NCI-H1048 (cell line): ENCODE data around the gene S1PR1.

ENCODE experiments used
- DNase-seq: peaks from one replicate; lab custom pipeline; 2025; lab: John Stamatoyannopoulos, UW

Gene S1PR1

GRCh38 chr1:101245246-101245927 is 8.6 kb downstream of the S1PR1 start:
- DNase-seq: no peak

DNA sequence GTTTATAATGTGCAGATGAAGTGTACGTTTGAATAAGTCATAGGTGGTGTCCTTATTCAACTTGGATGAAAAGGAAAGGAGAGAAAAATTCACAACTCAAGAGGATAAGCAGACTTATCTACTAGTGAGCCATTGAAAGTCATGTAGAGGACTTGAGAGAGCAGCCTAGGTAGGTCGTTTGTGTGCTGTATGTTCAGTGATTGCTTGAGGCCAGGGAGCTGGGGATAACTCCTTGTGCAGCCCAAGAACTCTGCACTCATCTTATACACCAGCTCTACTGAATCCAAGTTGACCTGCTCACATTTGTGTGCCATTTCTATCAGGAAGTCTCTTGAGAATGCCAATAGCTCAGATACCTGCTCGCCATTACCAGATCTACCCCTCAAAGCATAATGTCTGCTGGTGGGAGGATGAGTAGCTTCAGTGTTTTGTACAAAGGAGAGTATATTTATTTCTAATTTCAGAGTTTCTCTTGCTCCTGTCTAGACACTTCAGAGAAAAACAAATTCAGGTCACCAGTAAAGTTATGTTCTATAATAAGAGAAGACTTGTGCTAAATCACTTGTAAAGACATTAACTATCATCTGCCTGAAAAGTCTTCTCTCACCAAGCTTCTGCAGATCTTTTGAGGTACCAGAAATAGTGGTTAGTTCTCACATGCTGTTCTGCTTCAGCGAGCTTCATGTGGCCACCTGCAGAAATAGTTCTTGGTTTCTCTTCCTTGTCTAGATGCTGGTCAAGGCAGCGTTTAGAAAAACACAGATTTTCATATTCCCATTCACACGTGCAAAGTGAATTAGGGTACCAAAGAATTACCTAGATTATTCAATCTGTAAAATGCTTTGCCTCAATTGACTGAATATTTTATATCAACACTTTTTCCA is 10.8 kb downstream of the S1PR1 start:
- DNase-seq: no peak

- no peak for DNase-seq
Measured at GRCh38 chr1:101250222-101250621, 13.4 kb downstream of the S1PR1 start.

- no peak for DNase-seq
Measured at GRCh38 chr1:101250656-101251272, 13.9 kb downstream of the S1PR1 start.

DNA sequence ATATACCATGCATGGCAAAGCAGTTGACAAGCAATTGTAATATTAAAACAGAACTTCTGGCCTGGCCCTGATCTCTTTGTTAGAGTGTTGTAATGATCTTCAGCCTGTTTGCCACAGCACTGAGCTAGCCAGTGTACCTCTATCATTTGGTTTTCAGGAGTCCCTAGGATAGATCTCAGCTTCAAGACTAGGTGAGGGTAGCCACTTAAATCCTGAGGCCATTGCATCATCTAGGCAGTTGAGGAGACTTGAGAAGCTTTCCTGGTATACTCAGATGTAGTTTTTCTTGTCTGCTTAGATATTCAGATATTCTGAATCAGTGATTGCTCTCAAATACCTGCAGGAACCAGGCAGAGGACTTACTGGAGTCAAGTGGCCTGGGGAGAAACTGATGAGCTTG is 14.7 kb downstream of the S1PR1 start:
- DNase-seq: no peak

- no peak for DNase-seq
Measured at GRCh38 chr1:101253976-101254674, 17.3 kb downstream of the S1PR1 start.

DNA sequence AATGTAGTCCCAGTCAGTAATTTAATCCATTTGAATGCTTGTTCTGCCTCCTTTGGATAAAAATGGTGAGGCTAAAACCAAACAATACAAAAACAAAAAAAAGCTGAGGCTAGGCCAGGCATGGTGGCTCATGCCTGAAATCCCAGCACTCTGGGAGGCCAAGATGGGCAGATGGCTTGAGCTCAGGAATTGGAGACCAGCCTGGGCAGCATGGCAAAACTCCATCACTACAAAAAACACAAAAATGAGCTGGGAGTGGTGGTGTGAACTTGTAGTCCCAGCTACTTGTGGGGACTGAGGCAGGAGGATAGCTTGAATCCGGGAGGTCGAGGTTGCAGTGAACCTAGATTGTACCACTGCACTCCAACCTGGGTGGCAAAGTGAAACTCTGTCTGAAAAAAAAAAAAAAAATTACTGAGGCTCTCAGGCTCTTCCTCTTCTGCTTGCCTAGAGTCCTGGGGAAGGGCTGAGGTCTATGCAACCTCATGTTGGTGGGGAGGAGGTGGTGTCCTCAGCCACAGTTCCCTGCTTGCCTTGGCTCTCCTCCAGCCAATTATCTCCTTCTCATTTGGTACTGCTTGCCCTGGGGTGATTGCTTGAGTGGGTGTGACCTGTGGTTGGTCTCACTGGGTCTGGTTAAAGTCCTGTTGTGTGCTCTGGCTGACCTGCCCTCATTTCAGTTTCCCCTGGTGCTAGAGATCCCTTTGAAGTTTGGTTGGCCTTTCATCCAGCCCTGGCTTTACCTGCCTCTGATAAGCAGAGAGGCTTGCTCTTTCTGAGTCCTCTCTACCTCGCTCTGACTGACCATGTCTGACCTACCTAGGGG is 20.9 kb downstream of the S1PR1 start:
- no peak for DNase-seq

GRCh38 chr1:101259744-101260148 is 22.9 kb downstream of the S1PR1 start:
- DNase-seq: no peak

GRCh38 chr1:101260556-101261350 is 23.9 kb downstream of the S1PR1 start:
- DNase-seq: no peak

- DNase-seq: no peak
Measured at GRCh38 chr1:101261623-101262022, 24.8 kb downstream of the S1PR1 start.

- DNase-seq: no peak
Measured at GRCh38 chr1:101262060-101262459, 25.2 kb downstream of the S1PR1 start.

GRCh38 chr1:101262630-101263348 is 26.0 kb downstream of the S1PR1 start:
- no peak for DNase-seq

GRCh38 chr1:101264697-101265096 is 27.9 kb downstream of the S1PR1 start:
- DNase-seq: no peak

- no peak for DNase-seq
Measured at GRCh38 chr1:101265684-101266083, 28.9 kb downstream of the S1PR1 start.

DNA sequence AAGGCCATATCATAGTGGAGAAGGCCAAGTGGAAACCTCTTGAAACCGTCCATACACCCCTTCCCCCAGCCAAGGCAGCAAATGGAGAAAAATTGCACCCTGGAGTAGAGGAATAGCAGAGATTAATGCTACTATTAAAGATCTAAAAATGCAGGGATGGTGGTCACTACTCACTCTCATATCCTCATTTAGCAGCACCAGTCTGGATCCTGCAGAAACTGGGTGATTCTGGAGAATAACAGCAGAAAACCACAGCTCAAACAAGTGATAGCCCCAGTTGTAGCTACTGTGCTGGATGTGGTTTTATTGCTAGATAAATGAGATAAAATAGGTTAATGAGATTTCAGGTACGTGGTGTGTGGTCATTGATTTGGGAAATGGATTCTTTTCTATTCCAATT is 30.3 kb downstream of the S1PR1 start:
- no peak for DNase-seq

GRCh38 chr1:101268893-101269292 is 32.1 kb downstream of the S1PR1 start:
- DNase-seq: no peak

DNA sequence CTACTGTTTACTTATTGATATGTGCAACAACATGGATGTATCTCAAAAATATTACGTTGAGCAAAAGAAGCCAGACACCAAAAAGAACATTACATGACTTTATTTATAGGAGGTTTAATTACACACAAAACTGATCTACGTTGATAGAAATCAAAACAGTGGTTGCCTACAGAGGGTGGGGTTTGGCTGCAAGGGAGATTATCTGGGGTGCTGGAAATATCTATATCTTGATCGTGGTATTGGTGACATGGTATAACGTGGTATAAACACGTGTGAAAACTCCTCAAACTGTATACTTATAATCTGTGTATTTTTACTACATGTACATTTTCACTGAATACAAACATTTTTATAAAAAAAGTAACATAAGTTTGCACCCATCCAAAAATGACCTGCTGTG is 38.9 kb downstream of the S1PR1 start:
- no peak for DNase-seq

DNA sequence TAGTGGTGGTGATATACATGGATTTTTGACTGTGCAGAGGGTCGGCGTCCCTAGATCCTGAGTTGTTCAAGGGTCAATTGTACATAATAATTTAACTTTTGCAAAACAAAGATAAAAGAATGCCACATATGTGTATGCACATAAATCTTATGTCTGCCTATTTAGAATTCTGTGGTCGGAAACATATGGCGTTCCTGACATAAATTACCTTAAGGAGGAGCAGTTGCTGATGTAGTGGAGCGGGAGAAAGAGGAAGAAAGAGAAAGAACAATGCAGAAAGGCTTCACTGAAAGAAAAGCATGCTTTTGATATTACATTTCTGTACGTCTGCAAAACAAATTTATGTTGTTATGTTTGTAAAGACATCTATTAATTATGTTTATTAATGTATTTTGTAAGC is 40.0 kb downstream of the S1PR1 start:
- DNase-seq: no peak

GRCh38 chr1:101278238-101278637 is 41.4 kb downstream of the S1PR1 start:
- DNase-seq: no peak

- DNase-seq: no peak
Measured at GRCh38 chr1:101278845-101279244, 42.0 kb downstream of the S1PR1 start.
